ENCODE results near the gene ANO3.

Gene ANO3

GRCh38 chr11:26359055-26359454, 27.1 kb downstream of the ANO3 start:
- DNase-seq: no peak

DNA sequence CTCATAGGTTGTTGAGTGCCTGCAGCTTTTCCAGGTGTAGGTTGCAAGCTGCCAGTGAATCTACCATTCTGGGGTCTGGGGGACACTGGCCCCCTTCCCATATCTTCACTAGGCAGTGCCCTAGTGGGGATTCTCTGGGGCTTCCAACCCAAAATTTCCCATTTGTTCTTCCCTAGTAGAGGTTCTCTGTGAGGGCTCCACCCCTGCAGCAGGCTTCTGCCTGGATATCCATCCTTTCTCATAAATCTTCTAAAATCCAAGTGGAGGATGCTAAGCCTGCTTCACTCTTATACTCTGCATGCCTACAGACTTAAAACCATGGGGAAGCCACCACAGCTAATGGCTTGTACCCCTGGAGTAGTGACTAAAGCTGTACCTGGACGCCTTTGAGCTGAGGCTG, 33.4 kb downstream of the ANO3 start:
- DNase-seq: no peak

- DNase-seq: no peak
Measured at GRCh38 chr11:26377619-26378018, 45.7 kb downstream of the ANO3 start.

- no peak for DNase-seq
Measured at GRCh38 chr11:26399336-26399735, 67.4 kb downstream of the ANO3 start.

GRCh38 chr11:26410706-26411366, 78.9 kb downstream of the ANO3 start:
- DNase-seq: no peak

GRCh38 chr11:26412955-26413354, 81.0 kb downstream of the ANO3 start:
- DNase-seq: peak in 1 of 3 experiments; percentile 53

- DNase-seq: no peak
Measured at GRCh38 chr11:26418386-26418912, 86.5 kb downstream of the ANO3 start.

DNA sequence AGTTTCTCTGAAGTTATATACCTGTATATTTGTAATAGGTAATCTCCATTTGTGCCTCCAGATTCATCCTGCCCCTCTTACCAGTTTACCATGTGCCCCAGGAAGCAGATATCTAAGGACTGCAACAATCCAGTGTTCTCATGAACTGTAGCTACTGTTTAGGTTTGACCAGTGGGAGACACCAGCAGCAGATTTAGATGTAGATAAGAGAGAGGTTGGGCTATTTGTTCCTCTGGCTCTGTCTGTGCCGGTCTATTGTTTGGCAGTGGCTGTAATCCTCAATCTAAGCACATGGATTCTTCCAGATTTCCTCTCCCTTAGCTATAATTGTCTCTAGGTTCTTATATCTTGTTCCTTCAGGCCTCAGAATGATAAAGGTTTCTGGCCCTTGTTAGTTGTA, 88.4 kb downstream of the ANO3 start:
- DNase-seq: no peak

DNA sequence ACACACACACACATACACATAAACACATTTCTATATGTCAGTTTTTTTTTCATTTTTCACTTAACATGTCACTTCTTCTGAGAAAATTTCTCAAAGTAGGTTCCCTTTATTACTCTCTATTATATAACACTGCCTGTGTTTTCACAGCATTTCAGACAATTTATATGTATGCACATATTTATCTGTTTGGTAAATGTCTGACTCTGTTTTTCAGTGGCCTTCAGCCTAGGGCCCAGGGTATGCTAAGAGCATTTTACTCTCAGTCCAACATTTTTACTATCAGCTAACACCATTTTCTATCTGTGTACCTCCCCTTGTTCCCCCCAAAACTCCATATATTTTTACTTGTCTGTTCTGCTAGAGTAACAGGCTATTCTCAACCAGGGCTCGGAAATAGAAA, 92.3 kb downstream of the ANO3 start:
- DNase-seq: no peak

- no peak for DNase-seq
Measured at GRCh38 chr11:26439854-26440253, 107.9 kb downstream of the ANO3 start.

GRCh38 chr11:26442131-26442530, 110.2 kb downstream of the ANO3 start:
- no peak for DNase-seq

DNA sequence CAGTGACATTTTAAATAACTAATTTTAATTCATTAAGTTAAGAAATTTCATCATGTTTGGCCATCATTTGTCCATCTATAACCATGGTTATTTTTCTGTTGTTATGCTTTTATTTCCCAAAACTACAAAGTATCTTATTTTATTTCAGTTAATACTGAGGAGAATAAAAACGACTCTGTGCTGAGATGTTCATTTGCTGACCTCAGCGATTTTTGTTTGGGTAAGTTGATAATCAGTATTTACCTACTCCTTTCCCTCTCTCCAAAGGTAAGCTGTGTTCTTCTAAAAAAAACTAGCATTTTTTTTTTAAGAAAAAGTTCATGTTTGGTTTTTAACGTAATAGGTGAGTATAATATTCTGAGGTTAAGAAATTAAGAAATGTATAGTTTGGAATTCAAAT, 111.7 kb downstream of the ANO3 start:
- DNase-seq: no peak

GRCh38 chr11:26457636-26458035, 125.7 kb downstream of the ANO3 start:
- no peak for DNase-seq

- no peak for DNase-seq
Measured at GRCh38 chr11:26465274-26465673, 133.3 kb downstream of the ANO3 start.

- no peak for DNase-seq
Measured at GRCh38 chr11:26467506-26467905, 135.6 kb downstream of the ANO3 start.

DNA sequence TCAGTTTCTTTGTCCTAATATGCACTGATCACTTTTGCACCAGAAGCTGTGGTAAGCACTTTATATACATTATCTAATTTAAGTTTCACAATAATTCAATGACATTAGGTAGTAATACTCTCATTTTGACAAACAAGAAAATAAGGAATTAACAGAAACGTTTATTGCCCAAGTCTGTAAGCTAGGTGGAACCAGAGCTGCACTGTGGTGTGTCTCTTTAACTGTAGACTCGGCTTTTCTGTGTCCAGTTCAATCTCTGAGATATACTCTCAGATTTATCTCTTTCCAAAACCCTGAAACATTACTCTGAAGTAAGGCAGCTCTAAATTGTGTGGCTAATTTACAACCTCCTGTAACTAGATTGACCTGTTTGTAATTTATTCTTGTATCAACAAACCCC, 139.1 kb downstream of the ANO3 start:
- no peak for DNase-seq

DNA sequence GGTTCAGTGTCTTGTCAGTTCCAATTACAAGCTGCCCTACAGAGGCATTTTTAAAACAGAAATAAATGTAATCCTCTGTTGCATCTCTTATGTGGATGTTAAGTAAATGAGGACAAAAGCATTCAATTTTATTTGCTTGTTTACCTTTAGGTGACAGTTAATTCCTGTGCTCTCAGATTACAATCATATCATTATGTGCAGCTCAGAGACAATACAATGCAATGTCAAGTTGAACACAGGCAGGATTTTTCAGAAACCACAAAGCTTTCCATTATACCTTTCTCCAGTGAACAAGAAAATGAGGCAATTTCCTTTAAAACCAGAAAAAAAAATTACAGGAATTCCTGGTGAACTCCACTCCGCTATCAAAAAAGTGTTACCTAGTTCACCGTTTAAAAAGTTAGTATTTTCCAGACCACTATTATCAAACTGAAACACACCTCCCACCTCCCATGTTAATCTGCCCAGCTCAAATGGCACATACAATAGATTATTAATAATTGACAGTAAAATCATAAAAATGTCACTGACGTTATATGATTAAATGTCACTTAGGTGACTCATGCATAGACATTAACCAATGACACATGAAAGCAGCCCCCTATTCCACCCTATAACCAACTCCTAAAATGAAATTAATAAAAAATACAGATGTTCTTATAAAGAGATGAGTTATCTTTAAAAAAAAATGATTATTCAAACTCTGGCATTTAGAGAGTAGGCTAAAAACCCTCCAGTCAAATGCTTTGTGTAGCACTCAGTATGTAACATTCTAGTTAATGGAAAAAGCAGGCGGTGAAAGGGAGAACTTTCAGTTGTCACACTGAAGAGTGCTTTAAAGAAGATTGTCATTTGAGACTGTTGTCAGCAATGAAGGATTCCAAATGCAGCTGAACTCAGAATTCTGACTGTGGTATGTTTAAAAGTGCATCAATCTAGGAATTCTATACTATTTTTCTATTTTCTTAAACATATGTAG, 141.6 kb downstream of the ANO3 start:
- peak in 1 of 3 experiments; percentile 59 for DNase-seq

GRCh38 chr11:26474401-26474800, 142.5 kb downstream of the ANO3 start:
- DNase-seq: no peak

DNA sequence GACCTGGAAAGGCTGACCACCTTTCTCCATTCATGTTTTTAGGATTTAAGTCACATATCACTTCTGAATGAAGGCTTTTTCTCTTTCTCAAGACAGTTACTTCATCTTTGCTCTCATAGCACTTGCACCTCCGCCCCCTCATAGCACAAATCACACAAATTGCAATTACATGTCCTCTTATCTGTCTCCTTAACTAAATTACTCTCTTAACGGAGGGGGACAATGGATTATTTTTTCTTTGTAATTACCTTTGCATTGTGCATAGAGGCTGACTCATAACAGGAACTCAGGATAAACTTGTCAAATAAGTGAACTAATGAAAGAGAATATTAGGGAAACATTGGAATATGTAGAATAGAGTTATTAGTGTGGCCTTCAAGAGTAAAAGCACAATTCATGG, 145.5 kb downstream of the ANO3 start:
- DNase-seq: peak in 1 of 3 experiments; percentile 42

GRCh38 chr11:26478710-26479109, 146.8 kb downstream of the ANO3 start:
- DNase-seq: no peak

- no peak for DNase-seq
Measured at GRCh38 chr11:26480041-26480440, 148.1 kb downstream of the ANO3 start.

GRCh38 chr11:26483108-26483507, 151.2 kb downstream of the ANO3 start:
- DNase-seq: no peak

DNA sequence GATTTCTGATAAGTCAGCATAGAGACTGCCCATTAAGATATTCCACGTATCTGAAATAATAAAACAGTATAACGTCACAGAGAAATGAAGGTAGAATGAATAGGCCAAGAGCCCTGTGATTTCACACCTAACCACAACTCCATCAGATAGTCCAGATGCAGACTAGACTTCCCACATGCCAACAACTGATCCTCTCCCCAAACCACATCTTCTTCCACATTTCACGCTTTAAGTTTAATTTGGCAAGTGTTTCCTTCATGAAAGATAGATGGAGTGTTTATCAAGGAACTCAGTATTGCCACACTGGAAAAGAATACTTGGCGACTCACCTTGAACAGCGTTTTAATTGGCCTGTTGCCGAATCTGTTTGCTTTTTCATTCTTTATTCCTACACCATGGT, 158.6 kb downstream of the ANO3 start:
- no peak for DNase-seq

GRCh38 chr11:26493616-26494015, 161.7 kb downstream of the ANO3 start:
- peak in 1 of 3 experiments; percentile 24 for DNase-seq
